H9 (cell line): ENCODE results near the gene MUC2. TPM values are rescaled to one million over a fixed set of nuclear protein-coding genes. Genes with fewer than 3 reads are reported as not detected.

Experiments used
- DNase-seq: peaks from one replicate; pipeline ENCODE4 v3.0.0-alpha.2; 2017
- H2AFZ ChIP-seq: one replicate; pipeline ENCODE4 v1.6.1; 2013; ENCODE audit warnings: mild to moderate bottlenecking, low read length, control low read depth, moderate library complexity
- H2AK5ac ChIP-seq: 2 replicates; pipeline ENCODE4 v1.6.1; 2013; ENCODE audit warnings: low read length, control low read depth, mixed read lengths; ENCODE audit not compliant: insufficient read length
- H2BK120ac ChIP-seq: one replicate; pipeline ENCODE4 v1.6.1; 2013; ENCODE audit warnings: low read depth, mild to moderate bottlenecking, low read length, control low read depth, inconsistent platforms; ENCODE audit not compliant: poor library complexity, severe bottlenecking
- H2BK12ac ChIP-seq: 2 replicates; pipeline ENCODE4 v1.6.1; 2013; ENCODE audit warnings: low read length, control low read depth, mixed read lengths, low read depth; ENCODE audit not compliant: insufficient read length
- H2BK15ac ChIP-seq: 2 replicates; pipeline ENCODE4 v1.6.1; 2013; ENCODE audit warnings: low read depth, low read length, control low read depth
- H2BK20ac ChIP-seq: one replicate; pipeline ENCODE4 v1.6.1; 2013; ENCODE audit warnings: low read depth, mild to moderate bottlenecking, low read length, control low read depth, inconsistent platforms; ENCODE audit not compliant: poor library complexity, severe bottlenecking
- H2BK5ac ChIP-seq: 2 replicates; pipeline ENCODE4 v1.6.1; 2013; ENCODE audit warnings: low read length, control low read depth, mixed read lengths; ENCODE audit not compliant: insufficient read length
- H3K14ac ChIP-seq: 2 replicates; pipeline ENCODE4 v1.6.1; 2013; ENCODE audit warnings: low read length, control low read depth; ENCODE audit not compliant: insufficient read depth
- H3K18ac ChIP-seq: 2 replicates; pipeline ENCODE4 v1.6.1; 2013; ENCODE audit warnings: low read depth, mild to moderate bottlenecking, mixed read lengths, low read length, control low read depth; ENCODE audit not compliant: insufficient read length
- H3K23ac ChIP-seq: 2 replicates; pipeline ENCODE4 v1.6.1; 2013; ENCODE audit warnings: low read length, control low read depth, mixed read lengths, low read depth; ENCODE audit not compliant: insufficient read length
- H3K23me2 ChIP-seq: 2 replicates; pipeline ENCODE4 v1.6.1; 2013; ENCODE audit warnings: low read depth, mild to moderate bottlenecking, mixed read lengths, low read length, control low read depth; ENCODE audit not compliant: insufficient read length, poor library complexity, severe bottlenecking
- H3K27ac ChIP-seq: 2 replicates; pipeline ENCODE4 v1.5.1; 2013; ENCODE audit warnings: low read length, control low read depth, mixed read lengths, low read depth; ENCODE audit not compliant: insufficient read length
- H3K27me3 ChIP-seq: 2 replicates; pipeline ENCODE4 v1.6.1; 2013; ENCODE audit warnings: low read length, control low read depth, inconsistent platforms; ENCODE audit not compliant: insufficient read depth
- H3K4ac ChIP-seq: 2 replicates; pipeline ENCODE4 v1.6.1; 2013; ENCODE audit warnings: low read depth, mild to moderate bottlenecking, control low read depth, inconsistent platforms, low read length, moderate library complexity
- H3K4me1 ChIP-seq: 2 replicates; pipeline ENCODE4 v1.6.1; 2013; ENCODE audit warnings: low read length, control low read depth, inconsistent platforms; ENCODE audit not compliant: insufficient read depth
- H3K4me2 ChIP-seq: 2 replicates; pipeline ENCODE4 v1.6.1; 2013; ENCODE audit warnings: low read length, control low read depth, mixed read lengths; ENCODE audit not compliant: insufficient read length, insufficient read depth
- H3K56ac ChIP-seq: 2 replicates; pipeline ENCODE4 v1.6.1; 2013; ENCODE audit warnings: low read depth, mild to moderate bottlenecking, mixed read lengths, low read length, control low read depth; ENCODE audit not compliant: insufficient read length
- H3K79me1 ChIP-seq: 2 replicates; pipeline ENCODE4 v1.6.1; 2013; ENCODE audit warnings: low read depth, mild to moderate bottlenecking, moderate library complexity, low read length, control low read depth, inconsistent platforms; ENCODE audit not compliant: insufficient read depth, poor library complexity, severe bottlenecking
- H3K79me2 ChIP-seq: 2 replicates; pipeline ENCODE4 v1.6.1; 2013; ENCODE audit warnings: low read length, control low read depth, inconsistent platforms; ENCODE audit not compliant: insufficient read depth
- H3K9ac ChIP-seq: 2 replicates; pipeline ENCODE4 v1.6.1; 2013; ENCODE audit warnings: low read length, control low read depth, mixed read lengths; ENCODE audit not compliant: insufficient read length; ENCODE audit errors: extremely low read depth
- H3K9me3 ChIP-seq: one replicate; pipeline ENCODE4 v1.6.1; 2013; ENCODE audit warnings: low read depth, low read length, inconsistent platforms; ENCODE audit not compliant: control insufficient read depth
- H3T11ph ChIP-seq: one replicate; pipeline ENCODE4 v1.6.1; 2013; ENCODE audit warnings: mild to moderate bottlenecking, low read length, control low read depth, inconsistent platforms
- H4K20me1 ChIP-seq: one replicate; pipeline ENCODE4 v1.6.1; 2013; ENCODE audit not compliant: control insufficient read depth, insufficient read length, insufficient read depth
- H4K5ac ChIP-seq: 2 replicates; pipeline ENCODE4 v1.6.1; 2013; ENCODE audit warnings: low read depth, mild to moderate bottlenecking, mixed read lengths, low read length, control low read depth; ENCODE audit not compliant: insufficient read length
- H4K8ac ChIP-seq: replicated peaks from 2 replicates; pipeline ENCODE4 v1.6.1; 2013; ENCODE audit warnings: low read length, control low read depth, mixed read lengths, low read depth; ENCODE audit not compliant: insufficient read length
- H4K91ac ChIP-seq: 2 replicates; pipeline ENCODE4 v1.6.1; 2013; ENCODE audit warnings: low read depth, mild to moderate bottlenecking, moderate library complexity, mixed read lengths, low read length, control low read depth; ENCODE audit not compliant: insufficient read length
- H3K27ac Mint-ChIP-seq, 3 experiments: 2 replicates in 2 of 3; 3 replicates in 1 of 3; pipeline ENCODE4 v1.8.0; 2020 to 2021; ENCODE audit warnings: mixed read lengths in 3 of 3, mild to moderate bottlenecking in 1 of 3, moderate library complexity in 1 of 3
- H3K27me3 Mint-ChIP-seq: 2 replicates; pipeline ENCODE4 v1.8.0; 2021; ENCODE audit warnings: low read depth, mild to moderate bottlenecking, moderate library complexity, mixed read lengths
- H3K36me3 Mint-ChIP-seq, 3 experiments: 2 replicates in 2 of 3; 3 replicates in 1 of 3; pipeline ENCODE4 v1.8.0; 2020 to 2021; ENCODE audit warnings: low read depth in 3 of 3, mixed read lengths in 3 of 3; ENCODE audit not compliant: insufficient read depth in 1 of 3
- H3K4me1 Mint-ChIP-seq, 2 experiments: 2 replicates each; pipeline ENCODE4 v1.8.0; 2020; ENCODE audit warnings: mixed read lengths in 2 of 2
- H3K4me3 Mint-ChIP-seq, 2 experiments: 2 replicates in 1 of 2; 3 replicates in 1 of 2; pipeline ENCODE4 v1.8.0; 2020 to 2021; ENCODE audit warnings: mild to moderate bottlenecking in 2 of 2, mixed read lengths in 2 of 2, moderate library complexity in 1 of 2
- H3K9me3 Mint-ChIP-seq, 2 experiments: 2 replicates in 1 of 2; 3 replicates in 1 of 2; pipeline ENCODE4 v1.8.0; 2020; ENCODE audit warnings: mild to moderate bottlenecking in 2 of 2, mixed read lengths in 2 of 2, moderate library complexity in 1 of 2
- WGBS: extraction: QIAGEN DNeasy Blood & Tissue Kit; methylation state at CpG from one replicate; pipeline ENCODE4 v1.1.7; 2013; ENCODE audit warnings: missing lambda C conversion rate, low lambda C conversion rate, mixed read lengths; ENCODE audit not compliant: insufficient read length; ENCODE audit errors: extremely low coverage; 5-methylcytosine and 5-hydroxymethylcytosine counted together
- total RNA-seq: library from RNA; stranded (reverse); gene quantifications from 2 replicates; pipeline ENCODE4 v1.2.1, GENCODE V29; 2021
- TF ChIP-seq, protein P1 (sequence below): fragments of 200-600 bp; sonication (generic); conservative IDR thresholded peaks from 3 replicates; pipeline ENCODE4 v1.8.0; 2021; ENCODE audit warnings: antibody characterized with exemption, mild to moderate bottlenecking

MUC2 gene
- total RNA-seq, 1 experiment from 2014 or later, result not detected

DNA sequence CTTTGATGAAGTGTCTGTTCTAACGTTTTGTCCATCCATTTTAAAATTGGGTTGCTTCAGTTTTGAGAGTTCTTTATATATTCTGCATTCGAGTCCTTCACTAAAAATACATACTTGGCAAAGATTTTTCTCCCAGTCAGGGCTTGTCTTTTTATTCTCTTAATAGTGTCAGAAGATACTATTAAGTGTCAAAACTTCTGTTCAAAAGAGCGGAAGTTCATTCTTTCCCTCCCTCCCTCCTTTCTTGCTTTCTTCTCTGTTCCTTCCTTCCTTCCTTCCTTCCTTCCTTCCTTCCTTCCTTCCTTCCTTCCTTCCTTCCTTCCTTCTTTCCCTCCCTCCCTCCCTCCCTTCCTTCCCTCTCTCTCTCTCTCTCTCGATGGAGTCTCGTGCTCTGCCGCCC, 30.5 kb upstream of the MUC2 start:
- Mint-ChIP-seq H3K27me3 (peaks cover 14% of the 10 kb centered on the region), H3K4me3 (no peak overlapping the region; a peak in 1 of 5 replicates), H3K9me3 (no peaks in the 10 kb centered on the region; a peak in 1 of 5 replicates), H3K4me1 (no peaks in the 10 kb centered on the region), H3K27ac (no peak overlapping the region; a peak in 1 of 7 replicates), H3K36me3 (no peaks in the 10 kb centered on the region; a peak in 1 of 7 replicates)
- H2BK15ac ChIP-seq, result no peak overlapping the region
- WGBS, result no CpG with 5 or more reads among the region's 6 CpGs
- no peak overlapping the region for H2AFZ ChIP-seq
- H4K91ac ChIP-seq, result no peak overlapping the region
- H3K14ac ChIP-seq, result no peak overlapping the region
- H2BK12ac ChIP-seq, result no peak overlapping the region
- no peak overlapping the region for H3K4me2 ChIP-seq
- no peak overlapping the region for H4K8ac ChIP-seq
- H3K56ac ChIP-seq, result no peak overlapping the region
- H3K9ac ChIP-seq, result no peak overlapping the region
- no peak overlapping the region for H3T11ph ChIP-seq
- H3K23me2 ChIP-seq, result no peaks in the 10 kb centered on the region
- TF ChIP-seq, protein P1, sequence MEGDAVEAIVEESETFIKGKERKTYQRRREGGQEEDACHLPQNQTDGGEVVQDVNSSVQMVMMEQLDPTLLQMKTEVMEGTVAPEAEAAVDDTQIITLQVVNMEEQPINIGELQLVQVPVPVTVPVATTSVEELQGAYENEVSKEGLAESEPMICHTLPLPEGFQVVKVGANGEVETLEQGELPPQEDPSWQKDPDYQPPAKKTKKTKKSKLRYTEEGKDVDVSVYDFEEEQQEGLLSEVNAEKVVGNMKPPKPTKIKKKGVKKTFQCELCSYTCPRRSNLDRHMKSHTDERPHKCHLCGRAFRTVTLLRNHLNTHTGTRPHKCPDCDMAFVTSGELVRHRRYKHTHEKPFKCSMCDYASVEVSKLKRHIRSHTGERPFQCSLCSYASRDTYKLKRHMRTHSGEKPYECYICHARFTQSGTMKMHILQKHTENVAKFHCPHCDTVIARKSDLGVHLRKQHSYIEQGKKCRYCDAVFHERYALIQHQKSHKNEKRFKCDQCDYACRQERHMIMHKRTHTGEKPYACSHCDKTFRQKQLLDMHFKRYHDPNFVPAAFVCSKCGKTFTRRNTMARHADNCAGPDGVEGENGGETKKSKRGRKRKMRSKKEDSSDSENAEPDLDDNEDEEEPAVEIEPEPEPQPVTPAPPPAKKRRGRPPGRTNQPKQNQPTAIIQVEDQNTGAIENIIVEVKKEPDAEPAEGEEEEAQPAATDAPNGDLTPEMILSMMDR, result no peak
- H3K79me1 ChIP-seq, result no peaks in the 10 kb centered on the region
- H3K27ac ChIP-seq, result no peak overlapping the region
- no peak overlapping the region for H3K18ac ChIP-seq
- no peak overlapping the region for H4K5ac ChIP-seq
- no peaks in the 10 kb centered on the region for H3K9me3 ChIP-seq
- no peak overlapping the region for H3K23ac ChIP-seq
- no peaks in the 10 kb centered on the region for H3K4me1 ChIP-seq
- no peak for DNase-seq
- H2BK120ac ChIP-seq, result no peak overlapping the region
- H2AK5ac ChIP-seq, result no peak overlapping the region
- H3K79me2 ChIP-seq, result no peaks in the 10 kb centered on the region
- H3K27me3 ChIP-seq, result no peaks in the 10 kb centered on the region
- H2BK20ac ChIP-seq, result no peak overlapping the region
- no peak overlapping the region for H2BK5ac ChIP-seq
- no peak overlapping the region for H3K4ac ChIP-seq
- H4K20me1 ChIP-seq, result no peaks in the 10 kb centered on the region
